GM12878 (cell line): ENCODE results near the gene PRPF31. TPM values are rescaled to one million over a fixed set of nuclear protein-coding genes. Genes with fewer than 3 reads are reported as not detected.
A peak's percentile ranks its signal among the peaks of the same experiment; 100 is the strongest.

Source experiments
- BHLHE40 ChIP-seq, 2 experiments: fragments of 450-650 bp in 1 of 2; IDR thresholded peaks; 2 replicates each; pipeline ENCODE4 v1.6.1; 2011 to 2017; ENCODE audit warnings: low read depth in 2 of 2, borderline replicate concordance in 1 of 2, improper control_type of control experiment in 1 of 2, low read length in 1 of 2, mild to moderate bottlenecking in 1 of 2
- BRCA1 ChIP-seq: IDR thresholded peaks from 2 replicates; pipeline ENCODE4 v1.6.1; 2011; ENCODE audit warnings: low read depth, low read length, improper control_type of control experiment
- EED ChIP-seq: sonication (generic); IDR thresholded peaks from 2 replicates; pipeline ENCODE4 v1.6.1; 2016; ENCODE audit warnings: antibody characterized with exemption, low read depth
- ELK1 ChIP-seq: IDR thresholded peaks from 2 replicates; pipeline ENCODE4 v1.6.1; 2012; ENCODE audit warnings: low read depth, low read length, improper control_type of control experiment
- ETV6 ChIP-seq, 2 experiments: fragments of 450-650 bp in 1 of 2; IDR thresholded peaks in 1 of 2; conservative IDR thresholded peaks in 1 of 2; 2 replicates each; pipeline ENCODE4 v1.6.1; 2014; ENCODE audit warnings: antibody characterized with exemption in 1 of 2, borderline replicate concordance in 1 of 2, low read depth in 1 of 2, mild to moderate bottlenecking in 1 of 2, moderate library complexity in 1 of 2
- NR2C1 ChIP-seq: fragments of 450-650 bp; IDR thresholded peaks from 2 replicates; pipeline ENCODE4 v1.6.1; 2017; ENCODE audit warnings: antibody characterized with exemption, mild to moderate bottlenecking, moderate library complexity
- POLR2AphosphoS2 ChIP-seq: IDR thresholded peaks from 2 replicates; pipeline ENCODE4 v1.6.1; 2011; ENCODE audit warnings: low read depth, mild to moderate bottlenecking, low read length, improper control_type of control experiment, moderate library complexity
- POU2F2 ChIP-seq: IDR thresholded peaks from 3 replicates; pipeline ENCODE4 v1.6.1; 2011; ENCODE audit warnings: low read depth, mild to moderate bottlenecking, low read length, borderline replicate concordance
- PRDM15 ChIP-seq: fragments of 450-650 bp; formaldehyde crosslinking; IDR thresholded peaks from 2 replicates; pipeline ENCODE4 v1.4.0; 2020; ENCODE audit warnings: mild to moderate bottlenecking, moderate library complexity
- SMAD1 ChIP-seq: fragments of 450-650 bp; IDR thresholded peaks from 2 replicates; pipeline ENCODE4 v1.6.1; 2018; ENCODE audit warnings: mild to moderate bottlenecking, low read depth; ENCODE audit not compliant: partially characterized antibody
- SREBF1 ChIP-seq: IDR thresholded peaks from 2 replicates; pipeline ENCODE4 v1.6.1; 2012; ENCODE audit warnings: mild to moderate bottlenecking, low read length
- TARDBP ChIP-seq: IDR thresholded peaks from 2 replicates; pipeline ENCODE4 v1.6.1; 2016; ENCODE audit warnings: borderline replicate concordance
- TCF7 ChIP-seq: IDR thresholded peaks from 2 replicates; pipeline ENCODE4 v1.6.1; 2014; ENCODE audit warnings: antibody characterized with exemption, borderline replicate concordance
- USF2 ChIP-seq: IDR thresholded peaks from 2 replicates; pipeline ENCODE4 v1.6.1; 2011; ENCODE audit warnings: low read depth, low read length, improper control_type of control experiment, borderline replicate concordance
- ZBTB33 ChIP-seq: fragments of 450-650 bp; IDR thresholded peaks from 2 replicates; pipeline ENCODE4 v1.6.1; 2017; ENCODE audit warnings: mild to moderate bottlenecking
- ZNF687 ChIP-seq: fragments of 450-650 bp; IDR thresholded peaks from 2 replicates; pipeline ENCODE4 v1.6.1; 2017; ENCODE audit warnings: mild to moderate bottlenecking, moderate library complexity
- polyA plus RNA-seq, 11 experiments: library from polyadenylated mRNA; depleted of rRNA in 4 of 11; unstranded in 6 of 11; stranded (reverse) in 5 of 11; fragments of >200 nt; fragmentation: Nextera tagmentation in 4 of 11; fragmentation: Illumina TruSeq in 1 of 11; extraction: Ambion mirVana in 4 of 11; extraction: Trizol in 1 of 11; gene quantifications; 1 replicate in 1 of 11; 2 replicates in 10 of 11; pipeline versions ENCODE4 v1.2.1 to v1.2.3, GENCODE V29; 2011 to 2016; ENCODE audit warnings: inconsistent platforms in 2 of 11, missing spikeins in 2 of 11, low read depth in 1 of 11
- total RNA-seq, 4 experiments: library from RNA; depleted of rRNA in 3 of 4; stranded (reverse); fragments of >200 nt in 3 of 4; fragmentation: Illumina TruSeq in 1 of 4; extraction: Trizol in 1 of 4; gene quantifications; 2 replicates each; pipeline versions ENCODE4 v1.2.1 to v1.2.3, GENCODE V29; 2013 to 2021

Gene PRPF31
- total and polyA plus RNA-seq, 10 of the 15 experiments (the other 5 are each of a cell fraction or from before 2014, with no cell fraction given) = 2.7 to 170 (median 69.7) TPM

GRCh38 chr19:54159352-54160181 is 44.0 kb downstream of the PRPF31 start, which contains the start of gene LENG1 (continued):
- TF ChIP-seq ELK1 (peak; percentile 55), TCF7 (no peak), BHLHE40 (IDR thresholded peaks at IDR 0.05; ENCODE audit: borderline replicate concordance in 1 of 2, low read depth in 2 of 2, low read length in 1 of 2) (peak; percentile 10 to 74; a peak in 2 of 4 replicates), EED (no peak), PRDM15 (CRISPR knock-in tag) (no peak), ZNF687 (peak; percentile 79), ZBTB33 (no peak), TARDBP (no peak), SREBF1 (peak; percentile 72; the same call in 1 of the 2 replicates), USF2 (no peak), POU2F2 (peak; percentile 82), ETV6 (conservative IDR thresholded peaks at IDR 0.05 in 1 of 2, IDR thresholded peaks at IDR 0.05 in 1 of 2; ENCODE audit: borderline replicate concordance in 1 of 2, low read depth in 1 of 2) (no peak; a peak in 1 of 4 replicates), SMAD1 (no peak), BRCA1 (no peak), POLR2AphosphoS2 (peak; percentile 68), NR2C1 (no peak; the same call in 1 of the 2 replicates)
